ENCODE results near the gene LRP1.

Gene LRP1

DNA sequence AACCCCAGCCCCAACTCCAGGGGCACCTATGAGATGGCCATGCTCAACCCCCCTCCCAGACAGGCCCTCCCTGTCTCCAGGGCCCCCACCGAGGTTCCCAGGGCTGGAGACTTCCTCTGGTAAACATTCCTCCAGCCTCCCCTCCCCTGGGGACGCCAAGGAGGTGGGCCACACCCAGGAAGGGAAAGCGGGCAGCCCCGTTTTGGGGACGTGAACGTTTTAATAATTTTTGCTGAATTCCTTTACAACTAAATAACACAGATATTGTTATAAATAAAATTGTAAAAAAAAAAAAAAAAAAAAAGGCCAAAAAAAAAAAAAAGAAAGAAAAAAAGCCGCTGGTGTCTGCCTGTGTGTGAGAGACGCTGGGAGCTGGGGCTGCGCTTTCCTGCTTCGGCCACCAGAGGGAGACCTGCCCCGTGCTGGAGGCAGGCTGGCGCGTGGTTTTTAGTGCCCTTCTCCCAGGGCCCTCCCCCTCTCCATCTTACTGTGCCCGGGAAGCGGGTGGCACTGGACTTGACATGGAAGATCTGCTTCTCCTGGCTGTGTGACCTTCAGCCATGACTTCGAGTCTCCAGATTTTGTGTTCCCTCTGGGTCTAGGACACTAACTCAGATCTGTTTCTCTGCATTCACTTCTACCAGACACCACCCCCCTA, 84.9 kb downstream of the LRP1 start:
- Histone ChIP-seq H3K4me3 (peak overlapping the region; percentile 33), H3K27ac (0 out of 2 replicates have a peak overlapping the region, but pooled peaks have one; percentile 42), H3K9ac (ENCODE audit: insufficient read length) (no peak overlapping the region), H3K9me3 (ENCODE audit: low read depth, low read length) (no peaks in the 10 kb centered on the region), H3K36me3 (ENCODE audit: insufficient read depth, low read length) (peaks cover 6% of the 10 kb centered on the region; the same call in 1 of the 2 replicates)
- DNase-seq (ENCODE audit: low read depth, low spot score) = no peak
- TF ChIP-seq FOXP2 (optimal IDR thresholded peaks at IDR 0.05; ENCODE audit: control extremely low read depth, extremely low read length, insufficient read depth) (no peak), EZH2 (IDR thresholded peaks at IDR 0.05) (no peak), POLR2AphosphoS5 (IDR thresholded peaks at IDR 0.05; ENCODE audit: borderline replicate concordance, low read depth, low read length) (no peak)

GRCh38 chr12:57213763-57214397, 85.6 kb downstream of the LRP1 start:
- no peak overlapping the region for H3K27ac ChIP-seq
- H3K9ac ChIP-seq (ENCODE audit: insufficient read length) = no peak overlapping the region
- H3K4me3 ChIP-seq = peak overlapping the region; percentile 33
- TF ChIP-seq POLR2AphosphoS5 (IDR thresholded peaks at IDR 0.05; ENCODE audit: borderline replicate concordance, low read depth, low read length) = no peak
- TF ChIP-seq FOXP2 (optimal IDR thresholded peaks at IDR 0.05; ENCODE audit: control extremely low read depth, extremely low read length, insufficient read depth) = no peak
- no peak for TF ChIP-seq EZH2 (IDR thresholded peaks at IDR 0.05)
- H3K36me3 ChIP-seq (ENCODE audit: insufficient read depth, low read length) = peaks cover 6% of the 10 kb centered on the region; the same call in 1 of the 2 replicates
- no peak for DNase-seq (ENCODE audit: low read depth, low spot score)
- H3K9me3 ChIP-seq (ENCODE audit: low read depth, low read length) = no peaks in the 10 kb centered on the region

DNA sequence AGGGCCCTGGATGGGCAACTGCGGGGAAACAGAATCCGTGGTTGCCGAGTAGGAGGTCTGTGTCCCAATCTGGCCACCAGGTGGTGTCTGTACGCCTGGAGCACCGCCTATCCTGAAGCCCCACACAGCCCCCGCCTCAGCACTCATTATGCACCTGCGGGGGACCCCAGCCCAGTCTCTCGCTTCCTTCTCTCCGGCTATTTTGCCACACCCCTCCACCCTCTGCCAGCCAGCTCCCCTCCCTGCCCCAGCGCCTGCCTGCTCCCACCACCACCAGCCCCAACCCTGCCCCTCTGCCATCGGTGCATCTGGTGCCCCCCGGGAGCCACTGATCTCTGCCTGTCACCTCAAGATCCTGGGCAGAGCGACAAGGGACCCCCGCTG, 86.1 kb downstream of the LRP1 start:
- Histone ChIP-seq H3K9ac (ENCODE audit: insufficient read length) (no peak overlapping the region), H3K9me3 (ENCODE audit: low read depth, low read length) (no peaks in the 10 kb centered on the region), H3K4me3 (no peak overlapping the region; the same call in 1 of the 2 replicates), H3K27ac (no peak overlapping the region), H3K36me3 (ENCODE audit: insufficient read depth, low read length) (peaks cover 6% of the 10 kb centered on the region; the same call in 1 of the 2 replicates)
- no peak for DNase-seq (ENCODE audit: low read depth, low spot score)
- TF ChIP-seq POLR2AphosphoS5 (IDR thresholded peaks at IDR 0.05; ENCODE audit: borderline replicate concordance, low read depth, low read length) (peak; percentile 14; the same call in 1 of the 2 replicates), FOXP2 (optimal IDR thresholded peaks at IDR 0.05; ENCODE audit: control extremely low read depth, extremely low read length, insufficient read depth) (no peak), EZH2 (IDR thresholded peaks at IDR 0.05) (no peak)

GRCh38 chr12:57215065-57215464, 86.8 kb downstream of the LRP1 start:
- DNase-seq (ENCODE audit: low read depth, low spot score) = no peak
- Histone ChIP-seq H3K4me3 (no peak overlapping the region), H3K27ac (no peak overlapping the region), H3K36me3 (ENCODE audit: insufficient read depth, low read length) (peaks cover 6% of the 10 kb centered on the region; the same call in 1 of the 2 replicates), H3K9me3 (ENCODE audit: low read depth, low read length) (no peaks in the 10 kb centered on the region), H3K9ac (ENCODE audit: insufficient read length) (no peak overlapping the region)
- TF ChIP-seq EZH2 (IDR thresholded peaks at IDR 0.05) (no peak), POLR2AphosphoS5 (IDR thresholded peaks at IDR 0.05; ENCODE audit: borderline replicate concordance, low read depth, low read length) (no peak), FOXP2 (optimal IDR thresholded peaks at IDR 0.05; ENCODE audit: control extremely low read depth, extremely low read length, insufficient read depth) (no peak)

- 0 out of 2 replicates have a peak overlapping the region, but pooled peaks have one; percentile 75 for H3K4me3 ChIP-seq
- H3K9me3 ChIP-seq (ENCODE audit: low read depth, low read length) = no peaks in the 10 kb centered on the region
- no peak overlapping the region for H3K27ac ChIP-seq
- TF ChIP-seq FOXP2 (optimal IDR thresholded peaks at IDR 0.05; ENCODE audit: control extremely low read depth, extremely low read length, insufficient read depth) = no peak
- TF ChIP-seq EZH2 (IDR thresholded peaks at IDR 0.05) = no peak
- no peak for TF ChIP-seq POLR2AphosphoS5 (IDR thresholded peaks at IDR 0.05; ENCODE audit: borderline replicate concordance, low read depth, low read length)
- no peak overlapping the region for H3K9ac ChIP-seq (ENCODE audit: insufficient read length)
- DNase-seq (ENCODE audit: low read depth, low spot score) = no peak
- H3K36me3 ChIP-seq (ENCODE audit: insufficient read depth, low read length) = peaks cover 6% of the 10 kb centered on the region; the same call in 1 of the 2 replicates
Measured at GRCh38 chr12:57215668-57216013, 87.4 kb downstream of the LRP1 start.

- TF ChIP-seq FOXP2 (optimal IDR thresholded peaks at IDR 0.05; ENCODE audit: control extremely low read depth, extremely low read length, insufficient read depth) = no peak
- TF ChIP-seq EZH2 (IDR thresholded peaks at IDR 0.05) = no peak
- TF ChIP-seq POLR2AphosphoS5 (IDR thresholded peaks at IDR 0.05; ENCODE audit: borderline replicate concordance, low read depth, low read length) = no peak
- DNase-seq (ENCODE audit: low read depth, low spot score) = no peak
- Histone ChIP-seq H3K9ac (ENCODE audit: insufficient read length) (peak within 1 kb of the TSS; percentile 67), H3K27ac (no peak within 1 kb of the TSS), H3K9me3 (ENCODE audit: low read depth, low read length) (no peaks in the 10 kb centered on the region), H3K4me3 (peak within 1 kb of the TSS; percentile 80), H3K36me3 (ENCODE audit: insufficient read depth, low read length) (peaks cover 6% of the 10 kb centered on the region; the same call in 1 of the 2 replicates)
Measured at GRCh38 chr12:57216014-57216911, 88.0 kb downstream of the LRP1 start, which contains the start of gene NXPH4. Gene NXPH4, plus strand, starts transcription at chr12:57216794. Its CDS starts 176 bp downstream, at chr12:57216970.

DNA sequence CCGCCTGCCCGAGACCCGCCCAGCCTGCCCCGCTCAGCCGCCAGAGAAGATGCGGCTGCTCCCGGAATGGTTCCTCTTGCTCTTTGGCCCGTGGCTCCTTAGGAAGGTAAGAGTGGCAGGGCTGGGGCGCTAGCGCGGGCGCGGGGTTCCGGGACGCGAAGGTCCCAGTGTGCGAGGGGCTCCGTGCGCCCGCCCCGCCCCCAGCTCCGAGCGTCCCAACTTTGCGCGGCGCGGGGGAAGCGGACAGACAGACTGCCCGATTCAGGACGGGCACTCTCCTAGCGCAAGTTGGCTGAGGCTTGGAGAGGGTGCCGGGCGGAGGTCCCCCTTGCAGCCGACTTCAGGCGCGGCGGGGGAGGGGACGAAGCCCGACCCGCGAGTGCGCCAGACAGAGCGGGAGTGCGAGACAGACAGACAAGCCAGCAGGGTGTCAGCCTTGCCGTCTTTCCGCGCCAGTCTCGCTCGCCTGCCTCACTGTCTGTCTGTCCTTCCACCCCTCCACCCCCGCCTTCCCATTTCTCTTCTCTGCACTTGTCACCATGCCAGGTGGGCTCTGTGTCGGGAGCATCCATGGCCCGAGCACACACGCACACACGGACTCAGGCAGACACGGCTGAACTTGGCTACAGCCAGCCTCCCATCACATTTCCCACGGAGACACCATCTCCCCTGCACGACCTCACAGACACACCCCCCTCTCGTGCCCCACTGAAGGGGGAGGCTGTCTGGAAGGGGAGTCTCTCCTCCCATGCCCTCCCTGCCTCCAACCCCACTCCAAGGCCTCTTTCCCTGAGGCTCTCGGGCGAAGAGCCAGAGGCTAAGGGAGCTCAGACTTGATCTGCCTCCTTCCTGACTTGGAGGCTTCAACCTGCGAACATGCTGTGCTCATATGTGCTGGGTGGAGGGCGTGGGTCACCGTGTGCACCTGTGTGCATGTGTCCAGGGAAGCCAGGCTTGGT, 88.9 kb downstream of the LRP1 start:
- peak overlapping the region; percentile 80 for H3K4me3 ChIP-seq
- TF ChIP-seq POLR2AphosphoS5 (IDR thresholded peaks at IDR 0.05; ENCODE audit: borderline replicate concordance, low read depth, low read length) = no peak
- no peak for TF ChIP-seq FOXP2 (optimal IDR thresholded peaks at IDR 0.05; ENCODE audit: control extremely low read depth, extremely low read length, insufficient read depth)
- no peak for TF ChIP-seq EZH2 (IDR thresholded peaks at IDR 0.05)
- no peak for DNase-seq (ENCODE audit: low read depth, low spot score)
- H3K36me3 ChIP-seq (ENCODE audit: insufficient read depth, low read length) = peaks cover 3% of the 10 kb centered on the region; the same call in 1 of the 2 replicates
- H3K27ac ChIP-seq = no peak overlapping the region
- peak overlapping the region; percentile 67 for H3K9ac ChIP-seq (ENCODE audit: insufficient read length)
- no peaks in the 10 kb centered on the region for H3K9me3 ChIP-seq (ENCODE audit: low read depth, low read length)

All from SK-N-MC (cell line).